ENCODE results near the gene SCYGR8.

DNA sequence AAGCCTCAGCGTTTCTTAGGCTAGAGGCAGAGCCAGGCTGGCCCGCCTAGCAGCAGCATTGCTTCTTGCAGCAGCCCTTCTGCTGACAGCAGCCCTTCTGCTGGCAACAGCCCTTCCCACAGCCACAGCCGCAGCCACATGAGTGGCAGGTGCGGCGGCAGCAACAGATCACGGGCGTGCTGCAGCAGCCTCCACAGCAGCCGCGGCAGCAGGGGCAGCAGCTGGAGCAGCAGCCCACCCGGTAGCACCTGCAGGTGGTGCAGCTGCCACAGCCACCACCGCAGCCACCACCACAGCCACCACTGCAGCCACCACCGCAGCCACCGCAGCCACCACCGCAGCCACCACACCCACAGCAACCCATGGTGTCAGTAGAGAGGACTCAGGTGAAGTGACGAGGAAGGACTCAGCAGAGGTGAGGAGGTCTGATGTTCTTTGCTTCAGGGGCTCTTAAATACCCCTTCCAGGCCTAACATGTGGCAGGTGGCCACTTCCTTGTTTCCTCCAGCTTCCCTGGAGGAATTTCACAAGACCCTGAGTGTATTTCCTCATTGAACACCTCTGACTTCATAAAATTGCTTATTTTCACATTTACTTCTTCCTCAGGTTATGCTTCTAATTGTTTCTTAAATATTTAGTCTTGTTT, 21.2 kb upstream of the SCYGR8 start, which contains the start of gene SCYGR6:
- TF ChIP-seq EZH2 (IDR thresholded peaks at IDR 0.05) (no peak), YY1 (IDR thresholded peaks at IDR 0.05; ENCODE audit: extremely low read depth, insufficient replicate concordance, low read depth, low read length) (no peak), CTCF (IDR thresholded peaks at IDR 0.05 in 2 of 3, conservative IDR thresholded peaks at IDR 0.05 in 1 of 3; ENCODE audit: borderline replicate concordance in 1 of 3, insufficient read depth in 1 of 3, low read depth in 2 of 3, low read length in 2 of 3) (no peak), EZH2phosphoT487 (IDR thresholded peaks at IDR 0.05; ENCODE audit: borderline replicate concordance) (no peak), POLR2AphosphoS5 (IDR thresholded peaks at IDR 0.05; ENCODE audit: low read depth, low read length) (no peak), ELF1 (IDR thresholded peaks at IDR 0.05; ENCODE audit: borderline replicate concordance, low read depth) (no peak), ZNF274 (IDR thresholded peaks at IDR 0.05; ENCODE audit: low read depth, low read length) (no peak)
- TF ChIP-seq, protein P1, sequence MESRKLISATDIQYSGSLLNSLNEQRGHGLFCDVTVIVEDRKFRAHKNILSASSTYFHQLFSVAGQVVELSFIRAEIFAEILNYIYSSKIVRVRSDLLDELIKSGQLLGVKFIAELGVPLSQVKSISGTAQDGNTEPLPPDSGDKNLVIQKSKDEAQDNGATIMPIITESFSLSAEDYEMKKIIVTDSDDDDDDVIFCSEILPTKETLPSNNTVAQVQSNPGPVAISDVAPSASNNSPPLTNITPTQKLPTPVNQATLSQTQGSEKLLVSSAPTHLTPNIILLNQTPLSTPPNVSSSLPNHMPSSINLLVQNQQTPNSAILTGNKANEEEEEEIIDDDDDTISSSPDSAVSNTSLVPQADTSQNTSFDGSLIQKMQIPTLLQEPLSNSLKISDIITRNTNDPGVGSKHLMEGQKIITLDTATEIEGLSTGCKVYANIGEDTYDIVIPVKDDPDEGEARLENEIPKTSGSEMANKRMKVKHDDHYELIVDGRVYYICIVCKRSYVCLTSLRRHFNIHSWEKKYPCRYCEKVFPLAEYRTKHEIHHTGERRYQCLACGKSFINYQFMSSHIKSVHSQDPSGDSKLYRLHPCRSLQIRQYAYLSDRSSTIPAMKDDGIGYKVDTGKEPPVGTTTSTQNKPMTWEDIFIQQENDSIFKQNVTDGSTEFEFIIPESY (IDR thresholded peaks at IDR 0.05; ENCODE audit: extremely low read depth, insufficient replicate concordance, low read length), result no peak

All from HCT116 (cell line).